Measurements from ENCODE around the gene TMEM143. TPM values are rescaled to one million over a fixed set of nuclear protein-coding genes. Genes with fewer than 3 reads are reported as not detected.

The TMEM143 gene
- total RNA-seq, 1 donor = 4.3 TPM

DNA sequence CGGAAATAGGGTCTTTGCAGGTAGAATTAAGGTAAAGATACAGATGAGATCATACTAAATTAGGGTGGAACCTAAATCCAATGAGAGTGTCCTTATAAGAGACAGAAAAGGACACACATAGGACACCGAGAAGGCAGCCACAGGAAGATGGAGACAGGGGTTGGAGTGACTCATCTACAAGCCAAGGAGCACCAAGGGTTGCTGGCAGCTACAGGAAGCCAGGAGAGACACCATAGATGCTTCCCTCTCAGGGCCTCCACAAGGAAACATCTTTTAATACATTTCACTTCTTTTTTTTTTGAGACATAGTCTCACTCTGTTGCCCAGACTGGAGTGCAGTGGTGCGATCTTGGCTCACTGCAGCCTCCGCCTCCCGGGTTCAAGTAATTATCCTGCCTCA is 10.1 kb downstream of the TMEM143 start:
- TF ChIP-seq, protein P1, sequence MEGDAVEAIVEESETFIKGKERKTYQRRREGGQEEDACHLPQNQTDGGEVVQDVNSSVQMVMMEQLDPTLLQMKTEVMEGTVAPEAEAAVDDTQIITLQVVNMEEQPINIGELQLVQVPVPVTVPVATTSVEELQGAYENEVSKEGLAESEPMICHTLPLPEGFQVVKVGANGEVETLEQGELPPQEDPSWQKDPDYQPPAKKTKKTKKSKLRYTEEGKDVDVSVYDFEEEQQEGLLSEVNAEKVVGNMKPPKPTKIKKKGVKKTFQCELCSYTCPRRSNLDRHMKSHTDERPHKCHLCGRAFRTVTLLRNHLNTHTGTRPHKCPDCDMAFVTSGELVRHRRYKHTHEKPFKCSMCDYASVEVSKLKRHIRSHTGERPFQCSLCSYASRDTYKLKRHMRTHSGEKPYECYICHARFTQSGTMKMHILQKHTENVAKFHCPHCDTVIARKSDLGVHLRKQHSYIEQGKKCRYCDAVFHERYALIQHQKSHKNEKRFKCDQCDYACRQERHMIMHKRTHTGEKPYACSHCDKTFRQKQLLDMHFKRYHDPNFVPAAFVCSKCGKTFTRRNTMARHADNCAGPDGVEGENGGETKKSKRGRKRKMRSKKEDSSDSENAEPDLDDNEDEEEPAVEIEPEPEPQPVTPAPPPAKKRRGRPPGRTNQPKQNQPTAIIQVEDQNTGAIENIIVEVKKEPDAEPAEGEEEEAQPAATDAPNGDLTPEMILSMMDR (IDR thresholded peaks at IDR 0.05; ENCODE audit: extremely low read depth, low read depth, low read length) = no peak
- no peaks in the 10 kb centered on the region for H3K79me2 ChIP-seq (ENCODE audit: insufficient read depth, low read length)
- peaks cover 2% of the 10 kb centered on the region for H4K20me1 ChIP-seq (ENCODE audit: insufficient read depth, low read length)
- H3K4me2 ChIP-seq (ENCODE audit: insufficient read depth, low read length) = no peak overlapping the region
- no peak overlapping the region for H3K27ac ChIP-seq (ENCODE audit: low read depth, low read length)
- no peak overlapping the region for H3K4me3 ChIP-seq (ENCODE audit: insufficient read depth, low read length)
- H3K9me3 ChIP-seq (ENCODE audit: low read depth, low read length) = no peaks in the 10 kb centered on the region
- no peaks in the 10 kb centered on the region for H3K4me1 ChIP-seq (ENCODE audit: insufficient read depth, low read length)
- no peak overlapping the region for H2AFZ ChIP-seq (ENCODE audit: low read length)
- DNase-seq (ENCODE audit: insufficient read length, low spot score, missing footprints) = no peak
- no peaks in the 10 kb centered on the region for H3K27me3 ChIP-seq (ENCODE audit: insufficient read depth, low read length)
- no peaks in the 10 kb centered on the region for H3K36me3 ChIP-seq (ENCODE audit: insufficient read depth, low read length)

DNA sequence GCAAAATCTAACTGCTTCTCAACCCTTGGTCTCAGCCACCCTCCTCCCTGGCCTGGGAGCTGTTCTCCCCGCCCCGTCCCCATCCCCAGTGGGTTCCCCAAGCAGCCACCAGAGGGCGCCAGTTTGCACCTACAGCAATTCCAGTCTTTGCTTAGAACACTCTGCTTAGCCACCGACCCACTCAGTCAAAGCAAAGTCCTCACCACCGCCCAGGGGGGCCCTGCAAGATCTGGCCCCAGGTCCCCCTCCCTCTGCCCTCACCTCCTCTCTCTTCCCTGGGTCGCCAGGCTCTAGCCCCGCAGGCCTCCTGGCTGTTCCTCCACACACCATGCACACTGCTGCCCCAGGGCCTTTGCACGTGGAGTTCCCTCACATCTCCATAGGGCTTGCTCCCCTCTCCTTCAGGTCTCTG is 12.4 kb downstream of the TMEM143 start:
- no peak overlapping the region for H3K4me2 ChIP-seq (ENCODE audit: insufficient read depth, low read length)
- no peak overlapping the region for H3K4me3 ChIP-seq (ENCODE audit: insufficient read depth, low read length)
- no peaks in the 10 kb centered on the region for H3K9me3 ChIP-seq (ENCODE audit: low read depth, low read length)
- no peaks in the 10 kb centered on the region for H3K79me2 ChIP-seq (ENCODE audit: insufficient read depth, low read length)
- H3K27ac ChIP-seq (ENCODE audit: low read depth, low read length) = no peak overlapping the region
- H3K27me3 ChIP-seq (ENCODE audit: insufficient read depth, low read length) = no peaks in the 10 kb centered on the region
- no peak overlapping the region for H2AFZ ChIP-seq (ENCODE audit: low read length)
- peaks cover 2% of the 10 kb centered on the region for H4K20me1 ChIP-seq (ENCODE audit: insufficient read depth, low read length)
- no peaks in the 10 kb centered on the region for H3K4me1 ChIP-seq (ENCODE audit: insufficient read depth, low read length)
- TF ChIP-seq, protein P1 (IDR thresholded peaks at IDR 0.05; ENCODE audit: extremely low read depth, low read depth, low read length) = peak; percentile 70
- DNase-seq (ENCODE audit: insufficient read length, low spot score, missing footprints) = peak; percentile 94
- H3K36me3 ChIP-seq (ENCODE audit: insufficient read depth, low read length) = no peaks in the 10 kb centered on the region

DNA sequence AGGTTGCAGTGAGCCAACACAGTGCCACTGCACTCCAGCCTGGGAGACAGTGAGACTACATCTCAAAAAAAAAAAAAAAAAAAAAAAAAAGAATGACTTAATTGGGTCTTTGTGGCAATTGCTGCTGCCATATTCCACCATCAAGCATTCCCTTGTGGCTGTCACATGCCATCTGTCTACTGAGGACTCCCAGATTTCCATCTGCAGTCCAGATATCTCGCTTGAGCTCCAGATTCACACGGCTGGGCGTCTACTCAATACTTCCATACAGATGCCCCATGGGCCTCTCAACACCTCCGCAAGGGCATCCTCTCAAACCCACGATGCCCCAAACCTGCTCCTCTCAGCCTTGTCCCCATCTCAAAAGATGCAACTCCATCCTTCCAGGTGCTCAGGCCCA is 12.9 kb downstream of the TMEM143 start:
- no peak overlapping the region for H3K4me2 ChIP-seq (ENCODE audit: insufficient read depth, low read length)

DNA sequence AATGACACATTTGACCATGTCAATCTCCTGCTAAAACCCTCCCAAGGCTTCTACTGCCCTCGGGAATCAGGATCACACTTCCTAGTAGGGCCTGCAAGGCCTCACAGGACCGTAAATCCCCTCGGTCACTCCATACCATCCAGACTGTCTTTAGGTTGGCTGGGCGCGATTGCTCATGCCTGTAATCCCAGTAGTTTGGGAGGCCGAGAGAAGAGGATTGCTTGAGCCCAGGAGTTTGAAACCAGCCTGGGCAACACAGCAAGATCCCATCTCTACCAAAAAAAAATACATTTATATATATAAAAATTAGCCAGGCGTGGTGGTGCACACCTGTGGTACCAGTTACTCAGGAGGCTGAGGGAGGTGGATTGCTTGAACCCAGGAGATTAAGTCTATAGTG is 15.0 kb downstream of the TMEM143 start:
- Histone ChIP-seq H3K79me2 (ENCODE audit: insufficient read depth, low read length) (no peaks in the 10 kb centered on the region), H3K9me3 (ENCODE audit: low read depth, low read length) (no peaks in the 10 kb centered on the region), H4K20me1 (ENCODE audit: insufficient read depth, low read length) (peaks cover 2% of the 10 kb centered on the region), H3K4me3 (ENCODE audit: insufficient read depth, low read length) (no peak overlapping the region), H3K27ac (ENCODE audit: low read depth, low read length) (no peak overlapping the region), H3K36me3 (ENCODE audit: insufficient read depth, low read length) (no peaks in the 10 kb centered on the region), H3K4me1 (ENCODE audit: insufficient read depth, low read length) (no peaks in the 10 kb centered on the region), H3K27me3 (ENCODE audit: insufficient read depth, low read length) (no peaks in the 10 kb centered on the region), H3K4me2 (ENCODE audit: insufficient read depth, low read length) (no peak overlapping the region), H2AFZ (ENCODE audit: low read length) (no peak overlapping the region)
- no peak for DNase-seq (ENCODE audit: insufficient read length, low spot score, missing footprints)
- TF ChIP-seq, protein P1 (IDR thresholded peaks at IDR 0.05; ENCODE audit: extremely low read depth, low read depth, low read length) = no peak

More for the DNA sequence above, 12.9 kb downstream of the TMEM143 start:
- Histone ChIP-seq H3K4me1 (ENCODE audit: insufficient read depth, low read length) (no peaks in the 10 kb centered on the region), H3K9me3 (ENCODE audit: low read depth, low read length) (no peaks in the 10 kb centered on the region), H3K27me3 (ENCODE audit: insufficient read depth, low read length) (no peaks in the 10 kb centered on the region), H3K27ac (ENCODE audit: low read depth, low read length) (no peak overlapping the region), H3K36me3 (ENCODE audit: insufficient read depth, low read length) (no peaks in the 10 kb centered on the region), H4K20me1 (ENCODE audit: insufficient read depth, low read length) (peaks cover 2% of the 10 kb centered on the region), H2AFZ (ENCODE audit: low read length) (no peak overlapping the region), H3K4me3 (ENCODE audit: insufficient read depth, low read length) (no peak overlapping the region), H3K79me2 (ENCODE audit: insufficient read depth, low read length) (no peaks in the 10 kb centered on the region)
- no peak for DNase-seq (ENCODE audit: insufficient read length, low spot score, missing footprints)
- TF ChIP-seq, protein P1 (IDR thresholded peaks at IDR 0.05; ENCODE audit: extremely low read depth, low read depth, low read length) = no peak

All from osteoblast (primary cell).